ENCODE measurements around the gene DPM3.

GRCh38 chr1:155110826-155111225 lies 29.5 kb downstream of the DPM3 start:
- TF ChIP-seq, protein P1, sequence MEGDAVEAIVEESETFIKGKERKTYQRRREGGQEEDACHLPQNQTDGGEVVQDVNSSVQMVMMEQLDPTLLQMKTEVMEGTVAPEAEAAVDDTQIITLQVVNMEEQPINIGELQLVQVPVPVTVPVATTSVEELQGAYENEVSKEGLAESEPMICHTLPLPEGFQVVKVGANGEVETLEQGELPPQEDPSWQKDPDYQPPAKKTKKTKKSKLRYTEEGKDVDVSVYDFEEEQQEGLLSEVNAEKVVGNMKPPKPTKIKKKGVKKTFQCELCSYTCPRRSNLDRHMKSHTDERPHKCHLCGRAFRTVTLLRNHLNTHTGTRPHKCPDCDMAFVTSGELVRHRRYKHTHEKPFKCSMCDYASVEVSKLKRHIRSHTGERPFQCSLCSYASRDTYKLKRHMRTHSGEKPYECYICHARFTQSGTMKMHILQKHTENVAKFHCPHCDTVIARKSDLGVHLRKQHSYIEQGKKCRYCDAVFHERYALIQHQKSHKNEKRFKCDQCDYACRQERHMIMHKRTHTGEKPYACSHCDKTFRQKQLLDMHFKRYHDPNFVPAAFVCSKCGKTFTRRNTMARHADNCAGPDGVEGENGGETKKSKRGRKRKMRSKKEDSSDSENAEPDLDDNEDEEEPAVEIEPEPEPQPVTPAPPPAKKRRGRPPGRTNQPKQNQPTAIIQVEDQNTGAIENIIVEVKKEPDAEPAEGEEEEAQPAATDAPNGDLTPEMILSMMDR (IDR thresholded peaks at IDR 0.05): no peak
- TF ChIP-seq POLR2A (IDR thresholded peaks at IDR 0.05): no peak
